Measurements from ENCODE around the gene ACKR3. TPM values are rescaled to one million over a fixed set of nuclear protein-coding genes. Genes with fewer than 3 reads are reported as not detected.

Gene ACKR3
- total and polyA plus RNA-seq, 10 of the 15 experiments (the other 5 are each of a cell fraction or from before 2014, with no cell fraction given) = 3.0 to 154 (median 6.4) TPM

DNA sequence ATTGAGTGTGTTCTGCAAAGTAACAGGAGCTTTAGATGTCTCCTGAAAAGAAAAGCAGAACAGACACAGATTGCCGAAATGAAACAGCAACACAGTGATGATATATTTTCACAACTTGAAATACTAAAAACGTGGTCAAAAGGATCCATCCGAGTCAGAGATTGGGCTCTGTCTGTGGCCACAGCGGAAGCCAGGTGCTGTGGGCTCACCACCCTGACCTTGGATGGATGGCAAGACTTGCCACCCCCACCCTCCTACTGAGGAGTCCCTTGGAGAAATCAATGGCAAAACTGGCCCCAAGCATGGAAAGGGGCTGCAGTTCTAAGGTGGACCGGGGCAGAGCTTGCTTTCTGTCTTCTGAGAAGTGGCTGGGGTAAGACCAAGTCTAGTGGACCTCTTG, 31.4 kb upstream of the ACKR3 start (continued):
- TF ChIP-seq, protein P1, sequence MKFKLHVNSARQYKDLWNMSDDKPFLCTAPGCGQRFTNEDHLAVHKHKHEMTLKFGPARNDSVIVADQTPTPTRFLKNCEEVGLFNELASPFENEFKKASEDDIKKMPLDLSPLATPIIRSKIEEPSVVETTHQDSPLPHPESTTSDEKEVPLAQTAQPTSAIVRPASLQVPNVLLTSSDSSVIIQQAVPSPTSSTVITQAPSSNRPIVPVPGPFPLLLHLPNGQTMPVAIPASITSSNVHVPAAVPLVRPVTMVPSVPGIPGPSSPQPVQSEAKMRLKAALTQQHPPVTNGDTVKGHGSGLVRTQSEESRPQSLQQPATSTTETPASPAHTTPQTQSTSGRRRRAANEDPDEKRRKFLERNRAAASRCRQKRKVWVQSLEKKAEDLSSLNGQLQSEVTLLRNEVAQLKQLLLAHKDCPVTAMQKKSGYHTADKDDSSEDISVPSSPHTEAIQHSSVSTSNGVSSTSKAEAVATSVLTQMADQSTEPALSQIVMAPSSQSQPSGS (IDR thresholded peaks at IDR 0.05; ENCODE audit: low read length) = no peak
- TF ChIP-seq NR2F1 (conservative IDR thresholded peaks at IDR 0.05) (0 out of 2 replicates have a peak, but pooled peaks have one; percentile 34), ZNF217 (IDR thresholded peaks at IDR 0.05) (no peak), RCOR1 (conservative IDR thresholded peaks at IDR 0.05; ENCODE audit: low read depth, low read length) (no peak)

DNA sequence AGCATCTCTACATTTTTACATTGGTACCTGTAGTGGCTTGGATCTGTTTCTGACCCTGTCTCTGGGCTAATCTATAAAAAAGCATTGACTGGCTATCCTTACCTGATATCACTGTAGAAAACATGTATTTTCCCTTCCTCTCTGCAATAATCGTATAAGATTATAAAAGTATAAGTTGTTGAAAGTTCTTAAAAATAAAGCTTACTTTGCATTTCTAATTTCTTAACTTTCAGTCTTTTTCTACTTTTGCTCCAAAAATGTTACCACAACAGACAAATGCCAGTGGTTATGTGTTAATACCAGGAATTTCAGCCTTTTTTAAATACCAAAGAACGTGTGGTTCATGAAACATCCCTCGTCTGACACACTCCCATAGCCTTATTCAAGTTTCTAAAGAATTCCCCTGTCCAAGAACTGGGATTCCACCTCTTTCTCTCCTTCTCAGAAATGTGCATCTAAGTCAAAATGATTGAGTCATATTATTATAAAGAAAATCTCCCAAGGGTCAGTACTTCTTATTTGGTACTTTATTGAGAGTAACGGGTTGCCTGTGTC, 28.5 kb upstream of the ACKR3 start:
- RAD21 ChIA-PET (ENCODE audit: unreplicated experiment) = interaction anchor here (2.4 kb wide), 1 partner anchor 28 kb away, joined by 8 read pairs; the partner anchor contains the start of gene ACKR3
- H3K79me2 ChIP-seq (ENCODE audit: control insufficient read depth, insufficient read depth, low read length) = peaks cover 21% of the 10 kb centered on the region
- H2AFZ ChIP-seq (ENCODE audit: control insufficient read depth, low read depth, low read length) = no peak overlapping the region
- in situ Hi-C loops (cut with MboI) = no loop called here
- no peaks in the 10 kb centered on the region for H3K36me3 ChIP-seq (ENCODE audit: control insufficient read depth in 2 of 2, insufficient read depth in 2 of 2, low read length in 1 of 2)
- peaks cover 40% of the 10 kb centered on the region for H3K4me1 ChIP-seq (ENCODE audit: control insufficient read depth, insufficient read depth, low read length)
- SMC1A ChIA-PET (ENCODE audit: uncharacterized antibody, unreplicated experiment) = interaction anchor here (1.2 to 2.8 kb wide), 3 partner anchors 18 to 29 kb away, joined by 4 to 18 read pairs (median 8); partner anchors contain the start of gene ACKR3
- H4K20me1 ChIP-seq (ENCODE audit: control insufficient read depth, insufficient read depth) = no peaks in the 10 kb centered on the region
- intact Hi-C loops (cut with micrococcal nuclease; ENCODE audit: unreplicated experiment) = loop anchor here (10.0 kb wide), 1 partner anchor 1154 kb away; no protein-coding TSS in a partner anchor
- no peak overlapping the region for H3K4me2 ChIP-seq (ENCODE audit: control insufficient read depth, insufficient read depth)
- no peak overlapping the region for H3K27ac ChIP-seq (ENCODE audit: control insufficient read depth, insufficient read depth)
- H3K27me3 ChIP-seq (replicated peaks in 1 of 2; ENCODE audit: control insufficient read depth in 2 of 2, insufficient read depth in 2 of 2, low read length in 1 of 2) = no peaks in the 10 kb centered on the region
- no peak for TF ChIP-seq RUNX3 (IDR thresholded peaks at IDR 0.05; ENCODE audit: low read length)
- TF ChIP-seq IRF4 (IDR thresholded peaks at IDR 0.05; ENCODE audit: low read depth, low read length) = no peak
- no peak for TF ChIP-seq TCF7 (IDR thresholded peaks at IDR 0.05; ENCODE audit: borderline replicate concordance)
- TF ChIP-seq SREBF2 (IDR thresholded peaks at IDR 0.05; ENCODE audit: low read length) = no peak
- no peak for TF ChIP-seq RAD51 (IDR thresholded peaks at IDR 0.05)
- POLR2A ChIA-PET = interaction anchor here (1.0 kb wide), 1 partner anchor 27 kb away, joined by 3 read pairs; no protein-coding TSS in a partner anchor
- no peak for FAIRE-seq
- BruUV-seq (replicated peaks) = no TSS peak
- no peak for ATAC-seq
- no peak overlapping the region for H3K9ac ChIP-seq (ENCODE audit: control insufficient read depth, insufficient read depth, low read length)
- H3K4me3 ChIP-seq = no peak overlapping the region
- peaks cover 14% of the 10 kb centered on the region for H3K9me3 ChIP-seq (replicated peaks; ENCODE audit: control insufficient read depth, insufficient read depth, low read length)
- CTCF ChIA-PET = interaction anchor here (1.2 kb wide), 1 partner anchor 28 kb away, joined by 5 read pairs; no protein-coding TSS in a partner anchor
- no peak for DNase-seq (ENCODE audit: low read depth, low spot score)
- 45% methylated on average over 4 of the region's 4 CpGs for WGBS (ENCODE audit: insufficient coverage, insufficient replicate concordance, low lambda C conversion rate, missing lambda C conversion rate)
